Naive thymus-derived CD4-positive, alpha-beta T cell (primary cell): Measurements from ENCODE around the gene TMEM223. TPM values are rescaled to one million over a fixed set of nuclear protein-coding genes. Genes with fewer than 3 reads are reported as not detected.

Experiments used
- ATAC-seq: fragments of 150-1000 bp; cut with Tn5 transposase; 2 replicates; pipeline ENCODE4 v1.10.0; 2021; ENCODE audit warnings: mild to moderate bottlenecking, moderate library complexity
- CTCF ChIA-PET: fragments of 350-600 bp; sonication (Branson Sonifier 250); formaldehyde crosslinking; loops from one replicate; lab custom pipeline; 2021; ENCODE audit warnings: antibody characterized with exemption; lab: Charles Lee
- POLR2A ChIA-PET: fragments of 350-600 bp; sonication (Branson Sonifier 250); formaldehyde crosslinking; loops from one replicate; lab custom pipeline; 2021; ENCODE audit warnings: antibody characterized with exemption, inconsistent platforms; lab: Charles Lee
- DNase-seq, 9 donors: peaks; one replicate each; pipeline versions ENCODE4 v3.0.0 to v3.0.0-alpha.2; 2020 to 2022; ENCODE audit warnings: mixed read lengths in 1 of 9
- H3K27ac ChIP-seq: one replicate; pipeline ENCODE4 v1.7.0; 2013; ENCODE audit warnings: mild to moderate bottlenecking, low read depth, low read length, moderate library complexity
- H3K27me3 ChIP-seq, 2 donors: one replicate each; pipeline ENCODE4 v1.7.0; 2013; ENCODE audit warnings: low read length in 2 of 2, mild to moderate bottlenecking in 2 of 2, moderate library complexity in 2 of 2; ENCODE audit not compliant: control insufficient read depth in 2 of 2, insufficient read depth in 2 of 2
- H3K36me3 ChIP-seq, 3 experiments: 1 replicate in 2 of 3; 2 replicates in 1 of 3; pipeline ENCODE4 v1.7.0; 2013; ENCODE audit warnings: low read length in 3 of 3, mild to moderate bottlenecking in 3 of 3, moderate library complexity in 1 of 3; ENCODE audit not compliant: insufficient read depth in 3 of 3, control insufficient read depth in 2 of 3
- H3K4me1 ChIP-seq, 2 donors: one replicate each; pipeline ENCODE4 v1.7.0; 2013; ENCODE audit warnings: low read length in 2 of 2, mild to moderate bottlenecking in 2 of 2, moderate library complexity in 1 of 2; ENCODE audit not compliant: control insufficient read depth in 2 of 2, insufficient read depth in 2 of 2
- H3K4me3 ChIP-seq: 2 replicates; pipeline ENCODE4 v1.7.0; 2013; ENCODE audit warnings: mild to moderate bottlenecking, low read length
- H3K9me3 ChIP-seq, 3 experiments: 1 replicate in 2 of 3; 2 replicates in 1 of 3; pipeline ENCODE4 v1.7.0; 2013; ENCODE audit warnings: low read length in 3 of 3; ENCODE audit not compliant: control insufficient read depth in 2 of 3
- H3K27ac Mint-ChIP-seq, 9 donors: one replicate each; pipeline ENCODE4 v1.8.0; 2020 to 2022; ENCODE audit warnings: mixed read lengths in 9 of 9, mild to moderate bottlenecking in 8 of 9, moderate library complexity in 5 of 9, inconsistent platforms in 2 of 9
- H3K27me3 Mint-ChIP-seq, 5 donors: one replicate each; pipeline ENCODE4 v1.8.0; 2021 to 2022; ENCODE audit warnings: mixed read lengths in 5 of 5, mild to moderate bottlenecking in 1 of 5
- H3K36me3 Mint-ChIP-seq, 5 donors: one replicate each; pipeline ENCODE4 v1.8.0; 2020 to 2022; ENCODE audit warnings: mixed read lengths in 5 of 5, mild to moderate bottlenecking in 3 of 5, inconsistent platforms in 1 of 5
- H3K4me1 Mint-ChIP-seq, 7 donors: one replicate each; pipeline ENCODE4 v1.8.0; 2020 to 2022; ENCODE audit warnings: mixed read lengths in 7 of 7, mild to moderate bottlenecking in 3 of 7, inconsistent platforms in 1 of 7
- H3K4me3 Mint-ChIP-seq, 10 donors: one replicate each; pipeline ENCODE4 v1.8.0; 2020 to 2022; ENCODE audit warnings: mild to moderate bottlenecking in 10 of 10, mixed read lengths in 10 of 10, moderate library complexity in 6 of 10, inconsistent platforms in 2 of 10
- H3K9me3 Mint-ChIP-seq, 11 donors: one replicate each; pipeline ENCODE4 v1.8.0; 2020 to 2022; ENCODE audit warnings: mixed read lengths in 11 of 11, mild to moderate bottlenecking in 4 of 11, inconsistent platforms in 1 of 11, moderate library complexity in 1 of 11
- intact Hi-C, 2 donors: fragments of 100-400 bp; cut with micrococcal nuclease; formaldehyde crosslinking; loops; one replicate each; pipeline ENCODE4 v1.15.1; 2023
- polyA plus RNA-seq, 2 donors: library from polyadenylated mRNA; unstranded; fragments of 300-500 nt; fragmentation: Illumina TruSeq; gene quantifications; one replicate each; pipeline ENCODE4 v1.2.3, GENCODE V29; 2021
- total RNA-seq, 6 experiments: library from RNA in 5 of 6; stranded (reverse) in 5 of 6; gene quantifications; 1 replicate in 5 of 6; 2 replicates in 1 of 6; pipeline ENCODE4 v1.2.3 and lab custom pipeline; 2021 to 2026

Gene TMEM223
- total and polyA plus RNA-seq, 7 experiments from 2014 or later, result 6.3 to 60.4 (median 21.8) TPM

DNA sequence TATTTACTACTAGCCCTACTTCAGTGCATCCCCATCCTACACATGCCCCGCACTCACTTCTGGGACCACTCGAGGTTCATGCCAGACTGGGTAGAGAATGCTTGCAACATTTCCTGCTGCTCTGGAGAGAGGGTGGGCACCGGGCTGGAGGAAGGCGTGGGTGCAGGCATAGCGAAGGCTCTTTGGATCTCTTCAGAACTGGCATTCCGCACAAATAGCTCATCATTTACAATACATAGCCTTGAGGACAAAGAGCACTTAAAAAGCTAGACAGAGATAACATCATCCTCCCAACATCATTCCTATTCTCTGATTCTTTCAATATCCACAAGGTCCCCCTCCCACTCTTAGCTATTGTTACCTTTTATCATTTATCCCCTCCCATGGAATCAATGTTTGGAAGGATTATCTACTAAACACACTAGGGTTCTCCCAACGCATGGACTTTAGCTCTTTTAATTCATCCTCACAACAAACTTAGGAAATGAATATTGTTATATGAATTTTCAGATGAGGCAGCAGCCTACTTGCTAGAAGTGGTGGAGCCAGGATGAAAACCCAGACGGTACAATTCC lies 2.5 kb upstream of the TMEM223 start:
- H3K4me3 Mint-ChIP-seq, result peak overlapping the region in 1 of 10 donors; percentile 6
- no peaks in the 10 kb centered on the region for H3K9me3 Mint-ChIP-seq
- CTCF ChIA-PET, result interaction anchor here (0.8 to 3.8 kb wide), 4 partner anchors 8 to 40 kb away, joined by 3 to 14 read pairs (median 3); no protein-coding TSS in a partner anchor
- H3K36me3 Mint-ChIP-seq, result peaks cover 8 to 43% (median 22%) of the 10 kb centered on the region in 5 donors
- peaks cover 19 to 24% of the 10 kb centered on the region in 2 donors for H3K4me1 ChIP-seq
- POLR2A ChIA-PET, result interaction anchor here (0.6 to 14.1 kb wide), 17 partner anchors 8 to 141 kb away, joined by 3 to 224 read pairs (median 4); partner anchors contain the start of genes INTS5, NXF1, STX5 and TAF6L
- peaks cover 17 to 40% (median 33%) of the 10 kb centered on the region in 7 donors for H3K4me1 Mint-ChIP-seq
- no peaks in the 10 kb centered on the region for H3K27me3 Mint-ChIP-seq
- H3K27ac ChIP-seq, result no peak overlapping the region
- peaks cover 33 to 75% (median 38%) of the 10 kb centered on the region in 3 experiments for H3K36me3 ChIP-seq
- peak overlapping the region in 7 of 9 donors; percentile 4 to 81 (median 59) for H3K27ac Mint-ChIP-seq
- DNase-seq (no peak), ATAC-seq (no peak)
- H3K4me3 ChIP-seq, result no peak overlapping the region
- intact Hi-C loops, result no loop called here
- no peaks in the 10 kb centered on the region for H3K27me3 ChIP-seq
- H3K9me3 ChIP-seq, result no peaks in the 10 kb centered on the region

DNA sequence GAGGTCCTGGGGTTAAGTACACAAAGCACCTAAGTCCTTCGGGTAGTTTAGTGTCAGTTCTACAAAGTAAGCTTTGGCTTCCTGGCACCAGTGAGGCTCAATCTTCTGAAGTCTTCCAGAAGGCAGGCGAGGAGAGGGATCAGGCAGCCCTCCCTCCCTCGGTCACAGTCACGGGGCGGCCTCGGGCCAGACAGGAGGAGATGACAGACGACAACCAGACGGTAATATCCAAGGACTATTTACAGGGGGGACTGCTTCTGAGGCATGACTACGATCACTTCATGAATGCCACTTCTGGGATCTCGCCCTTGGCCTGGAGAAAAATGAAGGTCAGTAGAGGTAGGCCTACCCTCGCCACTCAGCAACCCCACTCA lies 383 bp upstream of the TMEM223 start:
- Mint-ChIP-seq H3K4me1 (peaks cover 23 to 59% (median 47%) of the 10 kb centered on the region in 7 donors), H3K27ac (peak overlapping the region; percentile 88 to 99 (median 95)), H3K4me3 (peak overlapping the region; percentile 87 to 96 (median 91)), H3K27me3 (no peaks in the 10 kb centered on the region), H3K36me3 (peaks cover 4 to 43% (median 17%) of the 10 kb centered on the region in 5 donors), H3K9me3 (no peaks in the 10 kb centered on the region)
- Histone ChIP-seq H3K36me3 (peaks cover 22 to 66% (median 32%) of the 10 kb centered on the region in 3 experiments), H3K4me1 (peaks cover 31 to 37% of the 10 kb centered on the region in 2 donors), H3K4me3 (peak overlapping the region; percentile 90), H3K27me3 (no peaks in the 10 kb centered on the region), H3K27ac (peak overlapping the region; percentile 90), H3K9me3 (no peaks in the 10 kb centered on the region)
- intact Hi-C loops, result loop anchor here (1.0 kb wide), 6 partner anchors 13 to 89 kb away; partner anchors contain the start of genes NXF1 (in 2 of the 2), STX5 (in 1 of the 2) and TEX54 (in 1 of the 2)
- DNase-seq, result peak in 1 of 9 donors; percentile 30
- ChIA-PET CTCF (interaction anchor here (0.6 kb wide), 1 partner anchor 19 kb away, joined by 3 read pairs; no protein-coding TSS in a partner anchor), POLR2A (interaction anchor here (0.7 to 14.1 kb wide), 11 partner anchors 10 to 118 kb away, joined by 3 to 224 read pairs (median 14); partner anchors contain the start of genes NXF1, POLR2G, STX5 and TAF6L)
- peak; percentile 2 for ATAC-seq

DNA sequence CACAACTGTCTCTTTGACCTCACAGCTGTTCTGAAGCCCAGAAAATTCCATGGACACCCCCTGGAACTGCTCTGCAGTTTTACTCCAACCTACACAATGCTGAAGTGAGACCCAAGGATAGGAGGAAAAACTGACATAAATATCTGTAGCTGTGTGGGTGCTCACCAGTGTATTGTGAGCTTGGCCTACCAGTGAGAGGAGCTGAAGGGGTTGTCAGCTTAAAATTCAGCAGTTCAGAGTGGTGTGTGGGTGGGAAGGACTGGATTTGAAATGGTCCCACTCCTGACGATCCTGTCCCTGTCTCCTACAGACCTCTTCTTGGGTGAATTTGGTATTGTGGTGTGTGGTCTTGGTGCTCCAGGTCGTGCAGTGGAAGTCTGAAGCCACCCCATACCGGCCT lies 2.2 kb downstream of the TMEM223 start:
- H3K27me3 ChIP-seq, result no peaks in the 10 kb centered on the region
- Mint-ChIP-seq H3K27me3 (no peaks in the 10 kb centered on the region), H3K36me3 (peaks cover 4 to 30% (median 6%) of the 10 kb centered on the region in 5 donors), H3K4me3 (peak overlapping the region; percentile 56 to 96 (median 94)), H3K9me3 (no peaks in the 10 kb centered on the region), H3K27ac (peak overlapping the region; percentile 46 to 99 (median 96)), H3K4me1 (peaks cover 23 to 71% (median 55%) of the 10 kb centered on the region in 7 donors)
- H3K4me1 ChIP-seq, result peaks cover 40 to 45% of the 10 kb centered on the region in 2 donors
- H3K4me3 ChIP-seq, result no peak overlapping the region
- ChIA-PET CTCF (interaction anchor here (0.7 to 1.8 kb wide), 2 partner anchors 11 to 445 kb away, joined by 3 to 5 read pairs; no protein-coding TSS in a partner anchor), POLR2A (interaction anchor here (0.7 to 14.1 kb wide), 15 partner anchors 13 to 390 kb away, joined by 3 to 224 read pairs (median 10); partner anchors contain the start of genes EEF1G, HNRNPUL2, NXF1 and SLC3A2)
- no peaks in the 10 kb centered on the region for H3K9me3 ChIP-seq
- DNase-seq, result no peak
- ATAC-seq, result no peak
- peak overlapping the region; percentile 38 for H3K27ac ChIP-seq
- peaks cover 13 to 47% (median 14%) of the 10 kb centered on the region in 3 experiments for H3K36me3 ChIP-seq
- intact Hi-C loops, result loop anchor here in 1 of 2 donors (5.0 kb wide), 1 partner anchor 233 kb away; no protein-coding TSS in a partner anchor

DNA sequence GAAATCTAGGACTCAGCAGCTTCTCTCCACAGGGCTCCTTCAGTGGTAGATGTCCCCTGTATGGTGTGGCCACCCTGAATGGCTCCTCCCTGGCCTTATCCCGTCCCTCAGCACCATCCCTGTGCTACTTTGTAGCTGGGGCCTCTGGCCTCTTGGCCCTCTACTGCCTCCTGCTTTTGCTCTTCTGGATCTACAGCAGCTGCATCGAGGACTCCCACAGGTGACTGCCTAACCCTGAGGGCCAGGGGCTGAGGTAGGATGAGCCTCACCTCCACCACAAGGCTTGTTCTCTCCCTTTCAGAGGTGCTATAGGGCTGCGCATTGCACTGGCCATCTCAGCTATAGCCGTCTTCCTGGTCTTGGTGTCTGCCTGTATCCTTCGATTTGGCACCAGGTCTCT lies 2.8 kb downstream of the TMEM223 start:
- ChIA-PET POLR2A (interaction anchor here (0.7 to 14.1 kb wide), 16 partner anchors 13 to 215 kb away, joined by 3 to 224 read pairs (median 22); partner anchors contain the start of genes EEF1G, HNRNPUL2, NXF1 and POLR2G), CTCF (interaction anchor here (0.7 to 2.0 kb wide), 2 partner anchors 73 to 444 kb away, joined by 3 to 10 read pairs; no protein-coding TSS in a partner anchor)
- peak overlapping the region; percentile 66 to 97 (median 96) for H3K4me3 Mint-ChIP-seq
- H3K27me3 ChIP-seq, result no peaks in the 10 kb centered on the region
- no peaks in the 10 kb centered on the region for H3K9me3 Mint-ChIP-seq
- peak overlapping the region; percentile 38 for H3K27ac ChIP-seq
- H3K4me1 Mint-ChIP-seq, result peaks cover 23 to 65% (median 49%) of the 10 kb centered on the region in 7 donors
- H3K4me1 ChIP-seq, result peaks cover 40 to 45% of the 10 kb centered on the region in 2 donors
- DNase-seq (no peak), ATAC-seq (no peak)
- peaks cover 0 to 25% (median under 1%) of the 10 kb centered on the region in 5 donors for H3K36me3 Mint-ChIP-seq
- H3K36me3 ChIP-seq, result peaks cover 8 to 41% (median 9%) of the 10 kb centered on the region in 3 experiments
- no peaks in the 10 kb centered on the region for H3K9me3 ChIP-seq
- H3K27me3 Mint-ChIP-seq, result no peaks in the 10 kb centered on the region
- H3K27ac Mint-ChIP-seq, result peak overlapping the region; percentile 74 to 99 (median 93)
- intact Hi-C loops, result loop anchor here (1.0 to 5.0 kb wide), 2 partner anchors 57 to 233 kb away; no protein-coding TSS in a partner anchor
- H3K4me3 ChIP-seq, result no peak overlapping the region

DNA sequence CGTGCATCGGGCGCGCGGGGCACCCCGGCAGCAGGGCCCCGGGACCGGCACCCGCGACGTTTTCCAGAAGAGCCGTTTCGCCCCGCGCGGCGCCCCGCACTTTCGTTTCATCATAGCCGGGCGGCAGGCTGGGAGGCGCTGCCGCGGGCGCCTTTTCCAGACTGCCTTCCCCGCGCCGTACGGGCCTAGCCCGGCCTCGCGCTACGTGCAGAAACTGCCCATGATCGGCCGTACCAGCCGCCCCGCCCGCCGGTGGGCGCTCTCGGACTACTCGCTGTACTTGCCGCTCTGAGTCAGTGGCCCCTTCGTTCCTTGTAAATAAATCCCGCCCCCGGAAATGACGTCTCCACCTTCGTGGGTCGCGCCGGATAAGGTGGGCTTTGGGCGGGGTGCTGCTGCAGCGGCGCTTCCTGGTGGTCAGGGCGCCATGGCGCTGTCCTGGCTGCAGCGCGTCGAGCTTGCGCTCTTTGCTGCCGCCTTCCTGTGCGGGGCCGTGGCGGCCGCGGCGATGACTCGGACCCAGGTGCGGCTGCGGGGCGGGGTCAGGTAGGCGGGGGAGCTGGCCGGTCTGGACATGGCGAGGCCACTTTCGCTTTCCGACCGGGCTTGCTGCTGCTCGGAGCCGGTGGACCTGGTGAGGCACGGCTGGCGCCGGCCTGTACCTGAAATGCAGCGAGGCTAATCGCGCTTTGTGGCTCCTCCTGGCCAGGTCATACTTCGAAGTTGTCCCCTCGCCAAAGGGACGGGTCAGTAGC lies 4.6 kb downstream of the TMEM223 start, which contains the start of gene TMEM179B:
Gene TMEM179B (plus strand): TSS at position 398 of the 755 bp plus-strand sequence. CDS start 30 bp downstream, at position 428.
- H3K9me3 ChIP-seq, result no peaks in the 10 kb centered on the region
- H3K4me1 Mint-ChIP-seq, result peaks cover 22 to 59% (median 42%) of the 10 kb centered on the region in 7 donors
- H3K4me1 ChIP-seq, result peaks cover 32 to 38% of the 10 kb centered on the region in 2 donors
- ChIA-PET POLR2A (interaction anchor here (0.7 to 14.1 kb wide), 29 partner anchors 12 to 195 kb away, joined by 3 to 224 read pairs (median 10); partner anchors contain the start of genes C11orf98, CSKMT, HNRNPUL2 and INTS5), CTCF (interaction anchor here (0.7 to 3.4 kb wide), 24 partner anchors 9 to 392 kb away, joined by 3 to 34 read pairs (median 6); partner anchors contain the start of genes HNRNPUL2, POLR2G, SLC3A2 and STX5)
- intact Hi-C loops, result loop anchor here (1.0 to 5.0 kb wide), 12 partner anchors 18 to 235 kb away; partner anchors contain the start of genes NXF1 (in 2 of the 2), STX5 (in 2 of the 2), TEX54 (in 2 of the 2) and POLR2G (in 1 of the 2)
- peak within 1 kb of the TSS; percentile 82 for H3K4me3 ChIP-seq
- H3K36me3 ChIP-seq, result peaks cover 0 to 47% (median 6%) of the 10 kb centered on the region in 3 experiments
- peak within 1 kb of the TSS; percentile 91 to 99 (median 96) for H3K27ac Mint-ChIP-seq
- H3K27me3 Mint-ChIP-seq, result no peaks in the 10 kb centered on the region
- H3K4me3 Mint-ChIP-seq, result peak within 1 kb of the TSS; percentile 93 to 97 (median 96)
- DNase-seq (peak; percentile 87 to 98 (median 95)), ATAC-seq (peak; percentile 83)
- H3K36me3 Mint-ChIP-seq, result peaks cover 0 to 22% (median 4%) of the 10 kb centered on the region in 5 donors
- H3K9me3 Mint-ChIP-seq, result no peaks in the 10 kb centered on the region
- peak within 1 kb of the TSS; percentile 93 for H3K27ac ChIP-seq
- H3K27me3 ChIP-seq, result no peaks in the 10 kb centered on the region
